K562 (cell line): Measurements from ENCODE around the gene LTA. TPM values are rescaled to one million over a fixed set of nuclear protein-coding genes. Genes with fewer than 3 reads are reported as not detected.

Experiments used
- ATAC-seq: fragments of 200-7000 bp; cut with Tn5 transposase; 3 replicates; pipeline ENCODE4 v1.9.1; 2020; ENCODE audit warnings: moderate library complexity
- BruUV-seq: library from RNA; stranded (reverse); fragments of 400-500 nt; replicated peaks from 2 replicates; lab custom pipeline; 2021; lab: Mats Ljungman, UMichigan
- CTCF ChIA-PET: fragments of 300-600 bp; formaldehyde crosslinking; extraction: SDS; loops from one replicate; lab custom pipeline; 2021; ENCODE audit warnings: low intra/inter-chr PET ratio; lab: Yijun Ruan, JAX
- POLR2A ChIA-PET: fragments of 300-600, 350-650 bp; sonication (Branson Sonifier 250); formaldehyde crosslinking; extraction: SDS; loops from one replicate; lab custom pipeline; 2021; ENCODE audit warnings: antibody characterized with exemption, inconsistent platforms; lab: Yijun Ruan, JAX
- DNase-seq, 4 experiments: peaks; one replicate each; pipeline versions ENCODE4 v3.0.0 to v3.0.0-alpha.2; 2011 to 2018; ENCODE audit warnings: low spot score in 3 of 4, mixed read lengths in 3 of 4; ENCODE audit errors: extremely low read depth in 1 of 4
- FAIRE-seq: peaks from 2 replicates; lab custom pipeline; 2011; peaks lifted over from hg19 to GRCh38; lab: Jason Lieb, UNC
- H2AFZ ChIP-seq: 2 replicates; pipeline ENCODE4 v1.6.0; 2011; ENCODE audit warnings: low read depth, low read length, control low read depth, inconsistent platforms
- H3K27ac ChIP-seq: fragments of 200-600 bp; 3 replicates; pipeline ENCODE4 v1.8.0; 2011; ENCODE audit warnings: low read depth, mild to moderate bottlenecking, control low read depth, inconsistent platforms, low read length, moderate library complexity, mixed read lengths; ENCODE audit errors: extremely low read depth
- H3K27me3 ChIP-seq, 2 experiments: fragments of 300-600 bp in 1 of 2; 2 replicates in 1 of 2; 3 replicates in 1 of 2; pipeline versions ENCODE4 v1.6.0 to v1.8.0; 2011; ENCODE audit warnings: inconsistent platforms in 2 of 2, low read length in 2 of 2, mild to moderate bottlenecking in 1 of 2, mixed read lengths in 1 of 2, moderate library complexity in 1 of 2; ENCODE audit not compliant: control insufficient read depth in 2 of 2, insufficient read depth in 2 of 2
- H3K36me3 ChIP-seq: fragments of 300-600 bp; 3 replicates; pipeline ENCODE4 v1.8.0; 2011; ENCODE audit warnings: mild to moderate bottlenecking, low read length, inconsistent platforms; ENCODE audit not compliant: control insufficient read depth, insufficient read depth
- H3K4me1 ChIP-seq, 2 experiments: fragments of 200-600 bp in 1 of 2; replicated peaks in 1 of 2; 2 replicates in 1 of 2; 3 replicates in 1 of 2; pipeline versions ENCODE4 v1.5.1 to v1.8.0; 2011; ENCODE audit warnings: inconsistent platforms in 2 of 2, low read length in 2 of 2, mild to moderate bottlenecking in 1 of 2, mixed read lengths in 1 of 2, moderate library complexity in 1 of 2; ENCODE audit not compliant: control insufficient read depth in 2 of 2, insufficient read depth in 2 of 2
- H3K4me2 ChIP-seq: 2 replicates; pipeline ENCODE4 v1.6.1; 2011; ENCODE audit warnings: low read length, control low read depth, inconsistent platforms, mixed read lengths; ENCODE audit not compliant: insufficient read depth
- H3K4me3 ChIP-seq: fragments of 200-600 bp; sonication (generic), shearing (Covaris generic); 2 replicates; pipeline ENCODE4 v1.5.1; 2016; ENCODE audit warnings: control low read depth, inconsistent platforms
- H3K79me2 ChIP-seq: fragments of 200-600 bp; 3 replicates; pipeline ENCODE4 v1.8.0; 2011; ENCODE audit warnings: low read length, inconsistent platforms; ENCODE audit not compliant: control insufficient read depth, insufficient read depth
- H3K9ac ChIP-seq, 2 experiments: 2 replicates each; pipeline versions ENCODE4 v1.6.0 to v1.6.1; 2011; ENCODE audit warnings: low read depth in 2 of 2, low read length in 2 of 2, control low read depth in 1 of 2, inconsistent platforms in 1 of 2, mild to moderate bottlenecking in 1 of 2, mixed read lengths in 1 of 2; ENCODE audit not compliant: insufficient read depth in 1 of 2
- H3K9me1 ChIP-seq: one replicate; pipeline ENCODE4 v1.6.0; 2011; ENCODE audit warnings: inconsistent platforms, mild to moderate bottlenecking, low read length, moderate library complexity; ENCODE audit not compliant: control insufficient read depth, insufficient read depth
- H3K9me3 ChIP-seq: replicated peaks from 2 replicates; pipeline ENCODE4 v1.5.1; 2011; ENCODE audit warnings: low read depth, low read length, inconsistent platforms; ENCODE audit not compliant: control insufficient read depth, insufficient read depth
- H4K20me1 ChIP-seq: replicated peaks from 2 replicates; pipeline ENCODE4 v1.6.1; 2011; ENCODE audit warnings: low read length, inconsistent platforms, mixed read lengths; ENCODE audit not compliant: control insufficient read depth, insufficient read depth
- BDP1 ChIP-seq: IDR thresholded peaks from 3 replicates; pipeline ENCODE4 v1.6.1; 2011; ENCODE audit not compliant: insufficient read length, insufficient read depth
- MBD2 ChIP-seq: sonication (generic); IDR thresholded peaks from 2 replicates; pipeline ENCODE4 v1.6.1; 2016; ENCODE audit warnings: low read depth, borderline replicate concordance
- POLR2B ChIP-seq: fragments of 450-650 bp; IDR thresholded peaks from 2 replicates; pipeline ENCODE4 v1.6.1; 2018; ENCODE audit warnings: low read depth; ENCODE audit not compliant: partially characterized antibody
- POLR2G ChIP-seq: fragments of 200-400 bp; formaldehyde crosslinking; IDR thresholded peaks from 2 replicates; pipeline ENCODE4 v1.6.1; 2017; ENCODE audit warnings: low read depth, mild to moderate bottlenecking, antibody characterized with exemption, low read length, moderate library complexity
- RBM22 ChIP-seq: fragments of 200-400 bp; formaldehyde crosslinking; IDR thresholded peaks from 2 replicates; pipeline ENCODE4 v1.6.1; 2018; ENCODE audit warnings: low read length, low read depth; ENCODE audit not compliant: poor library complexity, severe bottlenecking
- XRCC4 ChIP-seq: IDR thresholded peaks from one replicate; pipeline ENCODE4 v1.6.1; 2011; ENCODE audit not compliant: insufficient read depth, insufficient read length; ENCODE audit errors: extremely low read depth
- ZKSCAN3 ChIP-seq: fragments of 250-450 bp; sonication (Bioruptor Pico); IDR thresholded peaks from 2 replicates; pipeline ENCODE4 v1.4.0; 2020
- ZNF253 ChIP-seq: fragments of 250-450 bp; sonication (Bioruptor Pico); conservative IDR thresholded peaks from 2 replicates; pipeline ENCODE4 v1.6.1; 2021; ENCODE audit warnings: mild to moderate bottlenecking
- ZNF778 ChIP-seq: fragments of 450-650 bp; formaldehyde crosslinking; IDR thresholded peaks from 2 replicates; pipeline ENCODE4 v1.4.0; 2020; ENCODE audit warnings: mild to moderate bottlenecking, moderate library complexity
- WGBS: fragments of 100-300 bp; shearing (Covaris generic); methylation state at CpG from one replicate; pipeline ENCODE4 v1.1.6; 2016; ENCODE audit warnings: low coverage, mixed read lengths; ENCODE audit not compliant: insufficient coverage; ENCODE audit errors: missing lambda C conversion rate; 5-methylcytosine and 5-hydroxymethylcytosine counted together
- in situ Hi-C: fragments of 300-500 bp; cut with MboI; formaldehyde crosslinking; loops from 4 replicates; pipeline ENCODE4 v1.15.0; 2018; ENCODE audit warnings: inconsistent platforms, mixed read lengths
- intact Hi-C: fragments of 100-400 bp; cut with micrococcal nuclease; formaldehyde crosslinking; loops from 2 replicates; pipeline ENCODE4 v1.14.2; 2022
- polyA plus RNA-seq, 8 experiments: library from polyadenylated mRNA; depleted of rRNA in 4 of 8; stranded (reverse) in 5 of 8; unstranded in 3 of 8; fragments of >200 nt; fragmentation: Nextera tagmentation in 2 of 8; fragmentation: Illumina TruSeq in 1 of 8; extraction: Ambion mirVana in 2 of 8; extraction: Trizol in 1 of 8; gene quantifications; 2 replicates each; pipeline versions ENCODE4 v1.2.1 to v1.2.3, GENCODE V29; 2011 to 2014; ENCODE audit warnings: inconsistent platforms in 1 of 8, missing spikeins in 1 of 8
- total RNA-seq, 7 experiments: library from RNA; depleted of rRNA in 6 of 7; stranded (reverse); fragments of >200 nt in 6 of 7; fragmentation: Illumina TruSeq in 2 of 7; extraction: Trizol in 2 of 7; gene quantifications; 2 replicates each; pipeline versions ENCODE4 v1.2.1 to v1.2.3, GENCODE V29; 2011 to 2021; ENCODE audit warnings: low replicate concordance in 1 of 7
- TF ChIP-seq, protein P1 (sequence below): fragments of 450-650 bp; formaldehyde crosslinking; conservative IDR thresholded peaks from 2 replicates; pipeline ENCODE4 v1.4.0; 2022; ENCODE audit warnings: mild to moderate bottlenecking, missing genetic modification characterization

The LTA gene
- total and polyA plus RNA-seq, 9 of the 15 experiments (the other 6 are each of a cell fraction or from before 2014, with no cell fraction given): 0.80 TPM; not detected in 8

DNA sequence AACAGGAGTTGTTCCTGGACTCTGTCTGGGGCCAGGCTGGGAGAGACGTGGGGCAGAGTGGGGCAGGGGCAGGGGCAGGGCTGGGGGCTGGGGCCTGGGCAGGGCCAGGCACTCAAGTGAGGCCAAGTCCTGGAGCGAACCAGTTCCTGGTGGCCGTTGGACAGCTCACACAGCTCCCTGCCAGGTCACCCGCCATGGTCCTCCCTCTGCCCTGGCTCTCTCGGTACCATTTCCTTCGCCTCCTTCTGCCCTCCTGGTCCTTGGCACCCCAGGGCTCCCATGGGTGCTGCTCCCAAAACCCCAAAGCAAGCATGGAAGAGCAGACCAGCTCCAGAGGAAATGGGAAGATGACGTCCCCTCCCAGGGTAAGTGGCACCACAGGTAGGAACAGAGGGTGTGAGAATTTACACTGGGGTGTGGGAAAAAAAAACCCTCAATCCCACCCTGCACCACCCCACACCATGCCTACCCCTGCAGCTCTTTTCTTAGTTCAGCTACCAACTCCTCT is 43.2 kb upstream of the LTA start, which contains the start of gene MCCD1:
Gene MCCD1 (plus strand): TSS at position 142 of the 508 bp plus-strand sequence. CDS start 53 bp downstream, at position 195.
- Histone ChIP-seq H3K9me3 (no peaks in the 10 kb centered on the region), H3K4me3 (no peak within 1 kb of the TSS), H3K4me1 (peaks cover 10 to 20% of the 10 kb centered on the region in 2 experiments), H2AFZ (no peak within 1 kb of the TSS), H3K9me1 (no peaks in the 10 kb centered on the region), H3K9ac (peak within 1 kb of the TSS in 1 of 2 experiments; percentile 53; a peak in 2 of 4 replicates), H3K4me2 (no peak within 1 kb of the TSS), H4K20me1 (0 out of 2 replicates have a peak, but pooled peaks cover 16% of the 10 kb centered on the region), H3K36me3 (peaks cover 44% of the 10 kb centered on the region), H3K79me2 (peaks cover 8% of the 10 kb centered on the region; the same call in 2 of the 3 replicates), H3K27ac (peak within 1 kb of the TSS; percentile 11; the same call in 1 of the 3 replicates), H3K27me3 (no peaks in the 10 kb centered on the region)
- WGBS: 79% methylated on average over 7 of the region's 7 CpGs
- ATAC-seq: peak; percentile 25
- DNase-seq: no peak
- ChIA-PET POLR2A (interaction anchor here (0.7 to 6.3 kb wide), 11 partner anchors 8 to 305 kb away, joined by 3 to 107 read pairs (median 3); partner anchors contain the start of genes DDX39B and MICB), CTCF (no interaction called here)
- FAIRE-seq: no peak
- in situ Hi-C loops (loop anchor here (25.0 kb wide), 1 partner anchor 1433 kb away; the partner anchor contains the start of genes BRD2 and HLA-DMA), intact Hi-C loops (loop anchor here (5.0 kb wide), 1 partner anchor 37 kb away; no protein-coding TSS in a partner anchor)
- no peak for TF ChIP-seq XRCC4
- TF ChIP-seq POLR2G: peak; percentile 80
- TF ChIP-seq, protein P1, sequence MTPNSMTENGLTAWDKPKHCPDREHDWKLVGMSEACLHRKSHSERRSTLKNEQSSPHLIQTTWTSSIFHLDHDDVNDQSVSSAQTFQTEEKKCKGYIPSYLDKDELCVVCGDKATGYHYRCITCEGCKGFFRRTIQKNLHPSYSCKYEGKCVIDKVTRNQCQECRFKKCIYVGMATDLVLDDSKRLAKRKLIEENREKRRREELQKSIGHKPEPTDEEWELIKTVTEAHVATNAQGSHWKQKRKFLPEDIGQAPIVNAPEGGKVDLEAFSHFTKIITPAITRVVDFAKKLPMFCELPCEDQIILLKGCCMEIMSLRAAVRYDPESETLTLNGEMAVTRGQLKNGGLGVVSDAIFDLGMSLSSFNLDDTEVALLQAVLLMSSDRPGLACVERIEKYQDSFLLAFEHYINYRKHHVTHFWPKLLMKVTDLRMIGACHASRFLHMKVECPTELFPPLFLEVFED: peak; percentile 45; the same call in 1 of the 2 replicates
- TF ChIP-seq RBM22: peak; percentile 59
- no peak for TF ChIP-seq BDP1
- TF ChIP-seq POLR2B: no peak
- no peak for TF ChIP-seq ZNF253 (CRISPR knock-in tag)
- TF ChIP-seq MBD2: 0 out of 2 replicates have a peak, but pooled peaks have one; percentile 6
- no peak for TF ChIP-seq ZKSCAN3 (CRISPR knock-in tag)
- no peak for TF ChIP-seq ZNF778
- no TSS peak for BruUV-seq
